ENCODE data around the gene KCNMA1. TPM values are rescaled to one million over a fixed set of nuclear protein-coding genes. Genes with fewer than 3 reads are reported as not detected.

KCNMA1 gene
- total RNA-seq, 2 donors from 2014 or later = 168 to 188 TPM

DNA sequence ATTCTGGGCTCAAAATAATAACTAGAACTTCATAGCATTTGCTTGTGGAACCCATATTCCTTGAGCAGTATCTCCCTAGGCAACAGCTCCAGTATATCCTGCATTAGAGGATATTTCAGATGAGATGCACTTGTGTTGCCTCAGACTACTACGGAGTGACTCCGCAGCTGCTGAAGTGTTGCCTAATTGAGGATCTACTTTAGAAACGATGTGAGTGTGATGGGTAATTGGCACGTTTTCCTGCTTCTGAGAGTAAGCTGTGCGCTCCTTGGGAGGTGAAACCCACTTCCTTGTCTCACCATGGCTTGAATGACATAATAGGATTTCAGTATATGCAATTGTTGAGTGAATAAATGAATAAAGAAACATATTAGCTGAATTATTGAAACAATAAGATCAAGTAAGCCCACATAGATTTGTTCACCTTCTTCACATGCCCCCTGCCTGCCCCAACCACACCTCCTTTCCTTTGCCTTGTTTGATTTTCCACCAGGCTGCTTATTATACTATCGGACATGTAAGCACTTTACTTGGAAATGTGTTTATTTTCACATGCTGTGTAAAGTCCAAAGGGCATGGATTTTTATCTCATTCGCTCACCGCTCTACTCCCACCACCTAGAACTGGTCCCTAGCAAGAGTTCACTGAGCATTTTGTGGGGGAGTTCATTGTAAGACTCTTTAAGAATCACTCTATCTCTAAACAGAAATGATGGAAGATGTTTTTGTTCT, 303.8 kb downstream of the KCNMA1 start:
- Histone ChIP-seq H3K27me3 (replicated peaks; ENCODE audit: insufficient read depth) (no peaks in the 10 kb centered on the region), H3K27ac (no peak overlapping the region), H3K36me3 (no peaks in the 10 kb centered on the region), H3K4me1 (ENCODE audit: control insufficient read depth in 1 of 2, low read depth in 2 of 2) (peaks cover 0 to 17% of the 10 kb centered on the region in 2 donors), H3K9me3 (no peaks in the 10 kb centered on the region), H3K4me3 (no peak overlapping the region)
- TF ChIP-seq CTCF (IDR thresholded peaks at IDR 0.05) = no peak
- no peak for DNase-seq (ENCODE audit: low spot score)
- no peak for ATAC-seq (ENCODE audit: insufficient number of reproducible peaks, low FRiP score, low read depth)

DNA sequence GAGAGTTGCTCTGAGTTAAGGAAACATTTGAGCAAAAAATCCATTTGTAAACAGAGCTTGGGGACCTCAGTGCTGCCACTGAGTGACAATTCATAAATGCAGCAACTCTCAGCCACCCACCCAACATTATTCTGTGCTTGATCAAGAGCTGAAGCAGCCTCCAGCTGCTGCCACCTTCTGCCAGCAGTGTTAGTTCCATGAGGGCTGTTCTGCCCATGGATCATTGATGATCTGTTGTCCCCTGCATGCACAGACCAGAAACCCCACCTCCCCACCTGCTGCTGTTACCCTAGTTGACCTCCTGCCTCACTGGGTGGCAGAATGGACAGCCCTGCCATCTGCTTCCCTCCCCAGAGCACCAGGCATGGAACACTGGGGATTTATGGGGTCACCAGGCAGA, 305.4 kb downstream of the KCNMA1 start:
- no peak for DNase-seq (ENCODE audit: low spot score)
- no peak for ATAC-seq (ENCODE audit: insufficient number of reproducible peaks, low FRiP score, low read depth)
- no peak for TF ChIP-seq CTCF (IDR thresholded peaks at IDR 0.05)

DNA sequence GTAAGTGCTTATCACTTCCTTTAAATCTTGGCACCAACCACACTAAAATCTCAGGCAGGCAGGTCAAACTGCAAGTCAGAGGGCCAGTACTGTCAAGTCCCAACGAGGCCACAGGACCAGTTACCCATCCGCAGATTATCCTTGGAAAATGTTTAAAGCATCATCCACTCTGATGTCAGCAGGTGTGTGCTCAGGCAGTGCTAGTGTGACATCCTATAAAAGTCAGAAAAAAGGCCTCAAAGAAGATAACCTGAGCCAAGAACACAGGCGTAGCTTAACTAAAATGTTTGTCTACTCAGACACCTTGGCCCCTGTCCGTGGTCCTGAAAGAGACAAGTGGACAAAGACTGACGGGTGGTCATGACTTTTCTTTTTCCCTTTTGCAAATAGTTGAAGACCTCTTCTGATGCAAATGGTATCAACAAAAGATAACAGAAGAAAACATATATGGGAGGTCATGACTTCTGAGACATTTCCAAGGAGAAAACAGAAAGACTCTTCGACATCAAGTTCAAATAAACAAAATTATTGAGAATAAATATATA, 309.3 kb downstream of the KCNMA1 start:
- Histone ChIP-seq H3K27ac (no peak overlapping the region), H3K36me3 (no peaks in the 10 kb centered on the region), H3K4me1 (ENCODE audit: control insufficient read depth in 1 of 2, low read depth in 2 of 2) (peaks cover 0 to 13% of the 10 kb centered on the region in 2 donors), H3K27me3 (replicated peaks; ENCODE audit: insufficient read depth) (no peaks in the 10 kb centered on the region), H3K9me3 (no peaks in the 10 kb centered on the region), H3K4me3 (no peak overlapping the region)
- no peak for ATAC-seq (ENCODE audit: insufficient number of reproducible peaks, low FRiP score, low read depth)
- TF ChIP-seq CTCF (IDR thresholded peaks at IDR 0.05) = no peak
- DNase-seq (ENCODE audit: low spot score) = no peak

More for the DNA sequence above, 305.4 kb downstream of the KCNMA1 start:
- Histone ChIP-seq H3K36me3 (no peaks in the 10 kb centered on the region), H3K4me3 (no peak overlapping the region), H3K9me3 (no peaks in the 10 kb centered on the region), H3K4me1 (ENCODE audit: control insufficient read depth in 1 of 2, low read depth in 2 of 2) (peaks cover 0 to 17% of the 10 kb centered on the region in 2 donors), H3K27me3 (replicated peaks; ENCODE audit: insufficient read depth) (no peaks in the 10 kb centered on the region), H3K27ac (no peak overlapping the region)

- no peak for ATAC-seq (ENCODE audit: insufficient number of reproducible peaks, low FRiP score, low read depth)
- TF ChIP-seq CTCF (IDR thresholded peaks at IDR 0.05) = no peak
Measured at GRCh38 chr10:77325233-77325537, 312.4 kb downstream of the KCNMA1 start.

GRCh38 chr10:77321838-77322237, 315.8 kb downstream of the KCNMA1 start:
- peaks cover 0 to 21% of the 10 kb centered on the region in 2 donors for H3K4me1 ChIP-seq (ENCODE audit: control insufficient read depth in 1 of 2, low read depth in 2 of 2)
- H3K9me3 ChIP-seq = no peaks in the 10 kb centered on the region
- no peak overlapping the region for H3K27ac ChIP-seq
- H3K4me3 ChIP-seq = no peak overlapping the region
- ATAC-seq (ENCODE audit: insufficient number of reproducible peaks, low FRiP score, low read depth) (no peak), DNase-seq (ENCODE audit: low spot score) (no peak)
- TF ChIP-seq CTCF (IDR thresholded peaks at IDR 0.05) = no peak
- no peaks in the 10 kb centered on the region for H3K27me3 ChIP-seq (replicated peaks; ENCODE audit: insufficient read depth)
- no peaks in the 10 kb centered on the region for H3K36me3 ChIP-seq

More at GRCh38 chr10:77325233-77325537, 312.4 kb downstream of the KCNMA1 start:
- no peak overlapping the region for H3K27ac ChIP-seq
- H3K4me1 ChIP-seq (ENCODE audit: control insufficient read depth in 1 of 2, low read depth in 2 of 2) = no peaks in the 10 kb centered on the region
- no peaks in the 10 kb centered on the region for H3K27me3 ChIP-seq (replicated peaks; ENCODE audit: insufficient read depth)
- no peak overlapping the region for H3K4me3 ChIP-seq
- DNase-seq (ENCODE audit: low spot score) = no peak
- no peaks in the 10 kb centered on the region for H3K9me3 ChIP-seq
- no peaks in the 10 kb centered on the region for H3K36me3 ChIP-seq
